Endometrial microvascular endothelial cells (primary cell): ENCODE measurements around the gene CHST11. TPM values are rescaled to one million over a fixed set of nuclear protein-coding genes. Genes with fewer than 3 reads are reported as not detected.

ENCODE experiments used
- in situ Hi-C: cut with HindIII; loops from 2 replicates; pipeline ENCODE4 v1.10.0; 2017; ENCODE audit warnings: low sequenced_read_pairs, low pct_unique_long_range_greater_than_20kb; ENCODE audit errors: inconsistent ontology term
- total RNA-seq: library from RNA; depleted of rRNA; stranded (reverse); fragments of >200 nt; gene quantifications from one replicate; pipeline ENCODE4 v1.2.3, GENCODE V29; 2015; ENCODE audit errors: inconsistent ontology term

The CHST11 gene
- total RNA-seq, 1 donor from 2014 or later = 4.2 TPM

DNA sequence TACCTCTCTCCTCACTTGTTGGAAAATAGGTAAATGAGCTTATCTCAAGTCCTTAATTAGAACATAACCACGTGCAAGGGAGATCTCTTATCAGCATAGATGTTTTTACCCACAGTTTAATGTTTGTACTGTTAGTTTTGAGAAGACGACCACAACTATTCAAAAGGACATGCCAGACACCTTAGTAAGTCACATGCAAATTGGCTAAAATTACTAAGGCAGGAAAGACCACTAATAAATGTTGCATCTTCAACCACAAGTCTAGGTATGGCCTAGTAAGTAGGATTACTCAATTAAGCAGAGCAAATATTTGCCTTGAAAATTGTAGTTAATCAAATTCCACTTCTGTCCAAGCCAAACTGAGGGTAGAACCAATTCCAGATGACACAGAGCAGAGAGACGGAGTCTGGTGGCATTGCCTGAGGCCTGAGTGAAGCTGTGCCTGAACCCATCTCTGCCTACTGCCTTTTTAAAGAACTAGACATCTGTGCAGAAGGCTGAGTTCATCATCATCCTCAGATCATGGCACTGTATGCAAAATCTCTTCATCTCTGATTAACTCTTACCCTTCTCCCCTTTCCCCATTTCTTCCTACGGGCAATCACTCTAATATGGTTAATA, 29.7 kb upstream of the CHST11 start:
- in situ Hi-C loops = no loop called here

DNA sequence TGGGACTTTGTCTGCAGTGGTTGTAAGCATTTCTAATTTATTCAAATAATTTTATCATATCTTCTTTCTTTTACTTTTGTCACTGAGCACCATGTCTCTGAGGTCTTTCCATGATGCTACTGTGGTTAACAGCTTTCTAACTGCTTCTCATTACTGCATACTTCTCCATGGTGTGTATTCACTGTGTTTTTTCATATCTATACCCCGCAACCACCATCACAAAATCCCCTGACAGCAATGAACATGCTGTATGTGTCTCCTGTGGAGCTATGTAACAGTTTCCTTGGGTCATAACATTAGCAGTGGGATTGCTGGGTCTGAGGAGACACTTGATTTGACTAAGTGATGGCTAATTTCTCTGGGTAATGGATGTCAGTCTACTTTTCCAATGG, 29.2 kb upstream of the CHST11 start:
- in situ Hi-C loops = no loop called here

DNA sequence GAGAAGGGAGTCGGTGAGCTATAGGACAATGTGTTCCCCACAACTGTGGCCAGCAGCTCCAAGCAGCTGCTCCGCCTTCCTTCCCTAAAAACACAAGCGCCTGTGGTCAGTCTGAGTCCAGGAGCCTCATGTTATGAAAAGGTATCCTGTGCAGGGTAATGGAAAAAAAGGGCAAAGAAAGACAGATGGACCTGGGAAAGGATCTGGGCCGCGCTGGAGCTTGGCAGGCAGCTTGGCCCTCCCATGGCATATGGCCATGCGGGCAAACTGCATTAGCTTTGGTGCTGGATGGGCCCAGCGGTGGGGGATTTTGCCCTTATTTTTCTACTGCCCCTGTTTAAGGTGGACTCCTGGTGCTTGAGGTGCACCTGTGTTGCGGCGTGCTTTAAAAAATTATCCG, 23.7 kb upstream of the CHST11 start:
- in situ Hi-C loops = no loop called here

DNA sequence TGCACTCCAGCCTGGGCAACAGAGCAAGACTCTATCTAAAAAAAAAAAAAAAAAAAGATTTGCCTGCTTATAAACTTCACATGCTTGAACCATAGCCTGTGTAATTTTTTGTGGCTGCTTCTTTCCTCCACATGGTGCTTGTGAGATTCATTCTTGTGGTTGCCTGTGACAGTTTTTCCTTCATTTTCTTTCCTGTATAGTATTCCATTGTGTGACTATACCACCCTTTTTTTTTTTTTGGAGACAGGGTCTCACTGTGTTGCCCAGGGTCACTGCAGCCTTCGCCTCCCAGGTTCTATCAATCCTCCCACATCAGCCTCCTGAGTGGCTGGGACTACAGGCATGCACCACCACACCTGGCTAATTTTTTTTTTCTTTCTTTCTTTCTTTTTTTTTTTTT, 22.6 kb upstream of the CHST11 start:
- in situ Hi-C loops = no loop called here

DNA sequence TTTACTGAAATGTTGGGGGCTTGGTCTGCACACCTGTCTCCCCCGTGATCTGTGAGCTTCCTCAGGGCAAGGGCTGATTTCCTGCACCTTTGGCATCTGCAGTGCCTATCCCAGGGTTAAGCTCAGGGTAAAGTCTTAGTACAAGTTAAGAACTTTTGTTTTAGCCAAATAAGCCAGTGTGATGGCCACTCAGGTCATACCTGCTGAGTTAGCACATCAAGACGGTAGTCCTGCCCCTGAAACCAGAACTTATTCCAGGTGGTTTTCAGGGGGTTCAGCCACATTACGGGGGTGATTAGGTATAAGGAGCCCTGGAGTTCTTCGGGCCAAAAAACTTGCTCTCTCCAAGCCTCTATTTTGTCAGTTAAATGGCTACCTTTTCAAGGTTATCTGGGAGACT, 21.6 kb upstream of the CHST11 start:
- in situ Hi-C loops = no loop called here

GRCh38 chr12:104435765-104436164, 21.0 kb upstream of the CHST11 start:
- in situ Hi-C loops = no loop called here

DNA sequence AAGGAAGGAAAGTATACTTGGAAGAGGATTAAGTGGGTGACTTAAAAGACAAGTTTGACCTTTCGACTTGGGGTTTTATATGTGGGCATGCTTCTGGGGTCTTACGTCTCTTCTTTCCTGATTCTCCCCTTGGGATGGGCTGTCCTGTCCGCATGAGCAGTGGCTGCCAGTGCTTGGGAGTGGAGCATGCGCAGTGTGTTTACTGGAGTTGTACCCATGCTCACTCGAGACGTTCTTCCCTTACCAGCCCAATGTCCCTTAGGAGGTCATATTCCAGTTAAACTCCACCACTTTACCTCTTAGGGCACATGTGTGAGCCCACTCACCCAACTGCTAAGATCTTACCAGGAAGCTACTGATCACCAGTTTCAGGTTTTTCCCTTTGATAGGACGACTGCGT, 20.0 kb upstream of the CHST11 start:
- in situ Hi-C loops = no loop called here

DNA sequence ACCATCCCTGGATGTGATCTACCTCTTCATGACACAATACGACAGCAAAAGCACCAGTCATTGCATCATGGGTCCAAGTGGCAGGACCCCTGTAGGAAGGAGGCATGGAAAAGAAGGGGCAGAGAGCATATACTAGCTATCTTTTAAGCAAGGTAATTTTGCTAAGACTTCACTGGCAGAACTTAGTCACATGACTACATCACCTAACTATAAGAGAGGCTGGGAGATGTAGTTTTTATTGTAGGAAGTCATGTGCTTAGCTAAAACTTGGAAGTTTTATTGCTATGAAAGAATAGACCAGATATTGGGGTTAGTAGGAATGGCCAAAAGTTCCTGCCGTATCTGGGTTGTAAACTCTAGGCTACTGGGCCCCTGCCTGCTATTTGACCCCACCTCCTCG, 18.6 kb upstream of the CHST11 start:
- in situ Hi-C loops = no loop called here

DNA sequence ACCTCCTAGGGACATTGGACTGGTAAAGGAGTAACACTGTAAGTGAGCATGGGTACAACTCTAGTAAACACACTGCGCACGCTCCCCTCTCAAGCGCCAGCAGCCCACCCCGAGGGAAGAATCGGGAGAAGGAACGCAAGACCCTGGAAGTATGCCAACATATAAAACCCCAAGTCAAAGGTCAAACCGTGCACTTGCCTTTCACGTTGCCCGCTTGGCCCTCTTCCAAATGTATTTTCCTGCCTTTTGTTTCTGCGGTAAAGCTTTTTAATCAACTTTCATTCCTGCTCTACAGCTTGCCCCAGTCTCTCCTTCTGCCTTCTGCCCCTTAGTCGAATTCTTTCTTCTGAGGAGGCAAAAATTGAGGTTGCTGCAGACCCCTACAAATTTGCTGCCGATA, 17.6 kb upstream of the CHST11 start:
- in situ Hi-C loops = no loop called here

DNA sequence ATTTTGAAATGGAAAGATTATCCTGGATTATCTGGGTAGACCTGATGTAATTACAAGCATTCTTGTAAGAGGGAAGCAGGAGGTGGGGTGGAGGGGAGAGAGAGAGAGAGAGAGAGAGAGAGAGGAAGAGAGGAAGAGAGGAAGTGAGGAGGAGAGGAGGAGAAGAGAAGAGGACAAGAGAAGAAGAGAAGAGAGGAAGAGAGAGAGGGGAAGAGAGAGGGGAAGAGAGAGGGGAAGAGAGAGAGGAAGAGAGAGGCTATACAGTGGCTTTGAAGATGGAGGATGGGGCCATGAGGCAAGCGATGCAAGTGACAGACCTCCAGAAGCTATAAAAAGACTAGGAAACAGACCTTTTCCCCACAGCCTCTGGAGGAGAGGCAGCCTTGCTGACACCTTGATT, 13.7 kb upstream of the CHST11 start:
- in situ Hi-C loops = no loop called here

DNA sequence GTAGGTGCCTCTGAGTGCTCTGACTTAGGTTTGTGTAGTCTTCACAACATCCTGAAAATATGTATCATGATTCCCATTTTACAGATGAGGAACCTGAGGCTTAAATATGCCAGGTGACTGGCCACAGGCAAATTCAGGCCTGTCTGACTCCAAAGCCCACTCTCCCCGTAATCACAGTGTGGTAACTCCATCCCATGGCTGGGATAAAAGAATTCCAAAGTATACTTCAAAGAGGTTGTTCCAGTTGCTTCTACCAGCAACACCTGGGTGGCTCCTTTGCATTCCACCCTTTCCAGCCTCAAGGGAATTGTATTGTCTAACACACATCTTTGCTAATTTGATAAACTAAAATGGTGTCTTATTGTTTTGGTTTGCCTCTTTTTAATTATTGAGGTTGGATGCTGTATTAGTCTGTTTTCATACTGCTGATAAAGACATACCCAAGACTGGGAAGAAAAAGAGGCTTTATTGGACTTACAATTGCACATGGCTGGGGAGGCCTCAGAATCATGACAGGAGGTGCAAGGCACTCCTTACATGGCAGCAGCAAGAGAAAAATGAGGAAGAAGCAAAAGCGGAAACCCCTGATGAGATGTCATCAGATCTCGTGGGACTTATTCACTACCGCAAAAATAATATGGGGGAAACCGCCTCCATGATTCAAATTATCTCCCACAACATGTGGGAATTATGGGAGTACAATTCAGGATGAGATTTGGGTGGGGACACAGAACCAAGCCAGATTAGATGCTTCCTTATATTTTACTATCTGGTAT, 9.9 kb upstream of the CHST11 start:
- in situ Hi-C loops = no loop called here

DNA sequence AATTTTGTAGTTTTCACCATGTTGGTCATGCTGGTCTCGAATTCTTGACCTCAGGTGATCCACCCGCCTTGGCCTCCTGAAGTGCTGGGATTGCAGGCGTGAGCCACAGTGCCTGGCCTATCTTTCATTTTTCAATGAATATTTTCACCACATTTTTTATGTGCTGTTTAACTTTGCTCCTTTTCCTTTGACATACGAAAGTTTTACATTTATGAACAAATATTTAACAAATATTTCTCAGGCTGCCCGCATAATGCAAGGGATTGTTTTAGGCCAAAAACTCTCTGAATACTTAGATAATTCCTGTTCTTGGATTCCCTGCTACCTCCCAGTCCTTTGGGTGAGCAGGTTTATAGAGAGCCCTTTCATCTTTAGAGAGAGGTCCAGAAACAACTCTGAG, 8.7 kb upstream of the CHST11 start:
- in situ Hi-C loops = no loop called here

GRCh38 chr12:104448451-104448850, 8.3 kb upstream of the CHST11 start:
- in situ Hi-C loops = no loop called here

DNA sequence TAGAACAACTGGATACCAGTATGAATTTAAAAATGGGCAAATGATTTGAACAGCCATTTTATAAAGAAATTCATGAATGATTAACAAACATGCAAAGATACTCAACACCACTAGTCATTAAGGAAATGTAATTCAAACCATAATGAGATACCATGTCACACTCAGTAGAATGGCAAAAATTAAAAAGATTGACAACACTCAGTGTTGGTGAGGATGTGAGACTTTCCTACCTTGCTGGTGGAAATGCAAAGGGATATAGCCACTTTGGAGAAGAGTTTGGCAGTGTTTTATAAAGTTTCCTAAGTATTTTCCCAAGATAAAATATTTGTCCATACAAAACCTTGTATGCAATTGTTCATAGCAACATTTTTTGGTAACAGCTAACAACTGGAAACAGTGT, 6.0 kb upstream of the CHST11 start:
- in situ Hi-C loops = no loop called here

GRCh38 chr12:104452087-104452486, 4.7 kb upstream of the CHST11 start:
- in situ Hi-C loops = no loop called here

- in situ Hi-C loops = no loop called here
Measured at GRCh38 chr12:104453133-104453532, 3.6 kb upstream of the CHST11 start.

DNA sequence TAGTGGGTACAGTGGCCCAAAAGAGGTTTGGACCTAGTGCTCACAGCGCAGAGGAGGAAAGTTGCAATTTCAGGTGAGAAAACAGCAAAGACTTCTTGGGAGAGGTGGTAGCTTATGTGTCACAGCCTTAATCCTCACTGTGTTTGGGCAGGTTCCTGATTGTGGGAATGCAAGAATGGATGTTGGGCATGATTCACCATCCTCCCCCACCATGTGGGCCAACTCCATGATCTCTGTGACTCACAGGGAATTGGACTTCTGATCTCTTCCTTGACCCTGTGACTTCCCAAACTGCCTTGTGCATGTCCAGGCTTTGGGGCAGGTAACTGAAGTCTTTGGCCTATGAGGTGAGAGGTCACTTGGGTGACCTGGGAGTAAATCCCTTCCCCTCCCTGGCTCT, 1.8 kb upstream of the CHST11 start:
- in situ Hi-C loops = no loop called here

- in situ Hi-C loops = no loop called here
Measured at GRCh38 chr12:104455578-104456416, 951 bp upstream of the CHST11 start.

- in situ Hi-C loops = no loop called here
Measured at GRCh38 chr12:104456950-104457745, 400 bp downstream of the CHST11 start.
